ENCODE results near the gene GRHL1.

- no peak for TF ChIP-seq SIN3A (IDR thresholded peaks at IDR 0.05; ENCODE audit: borderline replicate concordance, insufficient read depth, low read length)
- TF ChIP-seq FOXP2 (optimal IDR thresholded peaks at IDR 0.05; ENCODE audit: borderline replicate concordance, extremely low read depth, extremely low read length, insufficient read depth) = no peak
- TF ChIP-seq POLR2AphosphoS5 (IDR thresholded peaks at IDR 0.05; ENCODE audit: low read depth, low read length) = no peak
Measured at GRCh38 chr2:9908639-9909038, 42.9 kb upstream of the GRHL1 start.
